VCaP (cell line): ENCODE results near the gene TMEM132C.
"Not testable (repeated sequence)": the region's sequence is repeated elsewhere in the genome, so short reads cannot be mapped to it uniquely, and the experiment has no call there.

Experiments
- H3K27ac ChIP-seq: fragments of 450-650 bp; 2 replicates; pipeline ENCODE4 v1.5.1; 2017
- TF ChIP-seq, protein P1 (sequence below): fragments of 450-650 bp; conservative IDR thresholded peaks from 2 replicates; pipeline ENCODE4 v1.5.1; 2017; ENCODE audit warnings: mild to moderate bottlenecking, moderate library complexity

The TMEM132C gene

DNA sequence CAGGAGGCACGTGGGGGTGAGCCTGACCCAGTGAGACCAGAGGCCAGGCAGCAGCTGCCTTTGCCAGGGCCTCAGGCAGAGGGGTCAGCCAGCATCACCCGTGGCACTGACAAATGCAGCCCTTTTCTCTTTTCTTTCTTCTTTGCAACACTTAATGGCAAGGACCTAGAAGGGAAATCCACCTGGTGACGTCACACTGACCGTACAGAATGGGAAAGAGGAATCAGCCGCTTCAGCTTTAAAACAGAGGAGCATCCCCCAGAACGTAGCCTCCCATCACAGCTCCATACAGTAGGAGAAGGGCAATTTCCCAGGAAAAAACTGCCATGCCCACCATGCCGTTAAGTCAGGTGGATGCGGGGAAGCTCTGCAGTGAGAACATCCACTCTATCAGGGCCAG, 328.6 kb downstream of the TMEM132C start:
- no peak overlapping the region for H3K27ac ChIP-seq
- TF ChIP-seq, protein P1, sequence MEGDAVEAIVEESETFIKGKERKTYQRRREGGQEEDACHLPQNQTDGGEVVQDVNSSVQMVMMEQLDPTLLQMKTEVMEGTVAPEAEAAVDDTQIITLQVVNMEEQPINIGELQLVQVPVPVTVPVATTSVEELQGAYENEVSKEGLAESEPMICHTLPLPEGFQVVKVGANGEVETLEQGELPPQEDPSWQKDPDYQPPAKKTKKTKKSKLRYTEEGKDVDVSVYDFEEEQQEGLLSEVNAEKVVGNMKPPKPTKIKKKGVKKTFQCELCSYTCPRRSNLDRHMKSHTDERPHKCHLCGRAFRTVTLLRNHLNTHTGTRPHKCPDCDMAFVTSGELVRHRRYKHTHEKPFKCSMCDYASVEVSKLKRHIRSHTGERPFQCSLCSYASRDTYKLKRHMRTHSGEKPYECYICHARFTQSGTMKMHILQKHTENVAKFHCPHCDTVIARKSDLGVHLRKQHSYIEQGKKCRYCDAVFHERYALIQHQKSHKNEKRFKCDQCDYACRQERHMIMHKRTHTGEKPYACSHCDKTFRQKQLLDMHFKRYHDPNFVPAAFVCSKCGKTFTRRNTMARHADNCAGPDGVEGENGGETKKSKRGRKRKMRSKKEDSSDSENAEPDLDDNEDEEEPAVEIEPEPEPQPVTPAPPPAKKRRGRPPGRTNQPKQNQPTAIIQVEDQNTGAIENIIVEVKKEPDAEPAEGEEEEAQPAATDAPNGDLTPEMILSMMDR = no peak

DNA sequence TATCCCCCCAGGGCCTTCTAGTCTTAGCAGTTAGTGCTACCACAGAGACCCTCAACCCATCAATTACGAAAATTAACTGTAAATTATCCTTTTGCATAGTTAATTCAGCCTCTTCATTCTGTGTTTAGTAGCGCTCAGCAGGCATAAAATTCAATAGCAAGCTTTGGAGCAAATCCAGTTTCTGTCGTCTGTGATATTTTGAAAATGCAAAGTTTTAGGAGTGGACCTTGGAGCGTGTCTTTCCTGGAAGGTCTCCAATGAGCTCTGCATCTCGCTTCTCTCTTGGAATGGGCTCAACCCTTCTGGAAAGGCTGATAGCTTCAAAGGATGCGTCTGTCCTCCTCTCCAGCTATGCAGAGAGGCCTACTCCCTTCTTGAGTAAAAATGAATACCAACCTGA, 333.9 kb downstream of the TMEM132C start:
- no peak overlapping the region for H3K27ac ChIP-seq
- TF ChIP-seq, protein P1 = no peak

DNA sequence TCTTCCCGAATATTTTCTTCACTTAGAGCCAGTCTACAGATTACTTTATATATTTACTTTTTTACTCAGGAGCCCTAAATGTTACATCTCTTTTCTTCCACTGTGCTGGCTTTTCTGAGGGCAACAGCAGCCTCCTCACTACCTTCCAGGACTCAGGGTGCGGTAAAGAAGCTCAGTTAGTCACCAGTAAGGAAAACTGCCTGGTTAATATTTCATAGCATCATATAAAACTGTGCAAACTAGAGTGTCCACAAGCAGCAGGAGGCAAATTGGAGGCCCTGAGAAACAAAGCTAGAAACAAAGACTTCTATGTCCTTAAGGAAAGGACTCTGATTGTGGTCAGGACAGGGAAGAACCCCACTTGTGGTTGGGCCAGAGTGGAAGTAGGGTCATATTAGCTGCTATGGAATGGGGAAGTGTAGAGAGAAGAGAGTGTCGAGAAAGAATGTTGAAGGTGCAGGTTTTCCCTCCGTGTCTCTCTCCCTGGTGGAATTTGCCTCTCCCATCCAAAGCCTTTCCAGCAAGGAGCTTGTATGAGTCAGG, 336.7 kb downstream of the TMEM132C start:
- no peak overlapping the region for H3K27ac ChIP-seq
- TF ChIP-seq, protein P1 = no peak

DNA sequence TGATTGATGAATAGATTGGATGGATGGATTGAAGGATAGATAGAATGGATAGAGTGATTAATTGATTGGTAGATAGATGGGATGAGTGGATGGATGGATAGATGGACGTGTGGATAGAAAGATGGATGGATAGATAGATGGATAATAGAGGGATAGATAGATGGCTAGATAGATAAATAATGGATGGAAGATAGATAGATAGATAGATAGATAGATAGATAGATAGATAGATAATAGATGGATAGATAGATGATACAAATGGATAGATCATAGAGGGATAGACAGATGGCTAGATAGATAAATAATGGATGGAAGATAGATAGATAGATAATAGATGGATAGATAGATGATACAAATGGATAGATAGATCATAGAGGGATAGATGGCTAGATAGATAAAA, 337.2 kb downstream of the TMEM132C start:
- not testable (repeated sequence) for H3K27ac ChIP-seq

DNA sequence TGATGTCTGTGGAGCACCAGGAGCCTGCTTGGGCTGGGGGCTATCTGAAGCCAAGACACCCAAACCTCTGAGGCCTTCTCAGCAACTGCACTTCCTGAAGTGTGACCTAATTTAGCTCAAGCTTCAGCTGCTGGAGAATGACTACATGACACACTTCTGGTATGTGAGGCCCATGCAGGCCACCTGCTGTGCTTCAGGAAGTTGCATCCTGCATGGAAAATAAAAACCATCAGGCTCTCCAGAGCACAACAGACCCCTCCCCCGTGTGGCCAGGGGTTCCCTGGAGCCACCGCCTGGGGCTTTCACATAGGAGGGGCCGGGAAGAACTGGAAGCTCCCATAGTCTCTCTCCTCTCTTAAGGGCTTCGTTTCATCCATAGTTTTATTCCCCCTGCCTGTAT, 339.1 kb downstream of the TMEM132C start:
- H3K27ac ChIP-seq = no peak overlapping the region

DNA sequence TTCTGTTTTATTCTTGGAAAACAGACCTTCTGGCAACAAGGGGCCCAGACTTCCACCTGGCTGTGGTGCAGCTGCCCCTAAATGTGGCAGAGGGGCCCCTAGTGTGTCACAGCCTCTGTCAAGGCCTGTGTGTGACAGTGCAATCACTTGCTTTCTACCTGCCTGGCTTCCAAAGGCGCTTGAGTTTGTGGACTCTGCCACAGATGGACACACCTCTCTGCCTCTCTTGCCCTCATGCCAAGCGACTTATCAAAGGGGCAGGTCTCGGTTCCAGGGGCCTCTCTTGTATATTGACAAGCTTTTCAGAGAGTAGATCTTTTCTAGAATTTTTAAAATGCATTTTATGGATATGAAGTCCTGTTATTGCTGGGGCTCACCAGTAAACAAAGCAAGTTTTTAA, 339.6 kb downstream of the TMEM132C start:
- no peak overlapping the region for H3K27ac ChIP-seq
- TF ChIP-seq, protein P1 = no peak

More for the DNA sequence above, 339.1 kb downstream of the TMEM132C start:
- TF ChIP-seq, protein P1 = no peak

DNA sequence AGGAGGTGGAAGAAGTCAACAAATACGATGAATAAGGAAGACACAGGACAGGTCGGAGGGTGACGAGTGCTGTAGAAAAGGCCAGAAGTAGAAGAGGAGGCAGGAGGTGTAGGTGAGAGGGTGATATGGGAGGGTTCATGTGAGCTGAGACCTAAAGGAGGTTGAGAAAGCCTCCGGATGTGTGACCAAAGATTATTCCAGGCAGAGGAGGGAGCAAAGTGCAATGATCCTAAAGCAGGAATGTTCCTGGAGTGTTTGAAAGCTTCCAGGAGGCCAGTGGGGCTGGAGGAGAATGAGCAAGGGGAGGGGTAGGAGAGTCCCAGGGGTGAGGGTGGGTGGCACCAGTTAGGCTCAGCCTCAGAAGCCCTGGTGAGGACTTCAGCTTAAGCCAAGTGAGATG, 340.0 kb downstream of the TMEM132C start:
- TF ChIP-seq, protein P1 = no peak
- no peak overlapping the region for H3K27ac ChIP-seq

DNA sequence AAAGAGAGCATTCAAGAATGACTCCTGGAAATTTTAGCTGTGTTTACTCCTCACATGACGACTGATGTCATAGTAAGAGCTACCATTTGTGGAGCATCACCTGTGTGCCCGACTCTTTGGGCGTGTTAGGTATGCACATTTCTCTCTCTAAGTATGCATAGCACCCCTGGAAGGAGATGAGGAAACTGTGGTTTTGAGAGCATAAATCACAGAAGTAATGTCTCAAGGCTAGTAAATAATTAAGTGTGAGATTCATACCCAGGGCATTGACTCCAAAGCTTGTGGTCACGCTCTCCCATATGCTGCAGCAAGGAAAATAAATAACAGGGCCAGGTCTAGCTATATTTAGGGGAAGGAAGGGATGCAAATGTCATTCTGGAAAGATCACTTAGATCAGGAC, 340.7 kb downstream of the TMEM132C start:
- H3K27ac ChIP-seq = no peak overlapping the region
- TF ChIP-seq, protein P1 = no peak
